Upper lobe of left lung (tissue), 4 donors: ENCODE results near the gene FRYL.

Source experiments
- EP300 ChIP-seq, 4 donors: sonication (generic); formaldehyde crosslinking; IDR thresholded peaks; one replicate each; pipeline ENCODE4 v1.5.1; 2017; ENCODE audit warnings: antibody characterized with exemption in 4 of 4, control low read depth in 2 of 4
- POLR2A ChIP-seq, 4 donors: fragments of 450-650 bp; IDR thresholded peaks; one replicate each; pipeline ENCODE4 v1.5.1; 2016 to 2017; ENCODE audit warnings: antibody characterized with exemption in 4 of 4, mild to moderate bottlenecking in 2 of 4
- POLR2AphosphoS5 ChIP-seq, 2 donors: sonication (generic); formaldehyde crosslinking; IDR thresholded peaks; one replicate each; pipeline ENCODE4 v1.5.1; 2017; ENCODE audit warnings: antibody characterized with exemption in 2 of 2
- TF ChIP-seq, protein P1 (sequence below), 6 experiments: fragments of 450-650 bp in 4 of 6; fragments of 200-600 bp in 2 of 6; sonication (generic) in 2 of 6; IDR thresholded peaks; one replicate each; pipeline ENCODE4 v1.5.1; 2016 to 2019; ENCODE audit warnings: antibody characterized with exemption in 6 of 6

DNA sequence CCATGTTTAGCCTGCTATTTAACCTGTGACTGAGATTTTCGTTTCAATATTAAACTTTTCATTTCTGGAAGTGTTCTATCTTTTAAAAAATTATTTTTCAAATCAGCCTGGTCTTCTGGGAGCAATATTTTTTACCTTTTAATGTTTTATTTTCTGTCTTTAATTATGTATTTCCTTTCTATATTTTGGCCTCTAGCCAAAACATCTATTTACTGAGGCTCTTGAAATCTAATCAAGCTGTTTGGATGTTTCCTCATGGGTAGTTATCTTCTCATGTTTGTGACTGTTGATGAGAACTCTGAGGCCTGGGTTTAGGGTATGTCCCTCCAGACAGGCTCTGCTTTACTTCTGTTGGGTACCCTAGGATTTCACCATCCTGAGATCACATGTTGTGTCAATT, 307.3 kb downstream of the FRYL start:
- TF ChIP-seq POLR2A (IDR thresholded peaks at IDR 0.05) (no peak), POLR2AphosphoS5 (IDR thresholded peaks at IDR 0.05) (no peak), EP300 (IDR thresholded peaks at IDR 0.05) (no peak)
- TF ChIP-seq, protein P1, sequence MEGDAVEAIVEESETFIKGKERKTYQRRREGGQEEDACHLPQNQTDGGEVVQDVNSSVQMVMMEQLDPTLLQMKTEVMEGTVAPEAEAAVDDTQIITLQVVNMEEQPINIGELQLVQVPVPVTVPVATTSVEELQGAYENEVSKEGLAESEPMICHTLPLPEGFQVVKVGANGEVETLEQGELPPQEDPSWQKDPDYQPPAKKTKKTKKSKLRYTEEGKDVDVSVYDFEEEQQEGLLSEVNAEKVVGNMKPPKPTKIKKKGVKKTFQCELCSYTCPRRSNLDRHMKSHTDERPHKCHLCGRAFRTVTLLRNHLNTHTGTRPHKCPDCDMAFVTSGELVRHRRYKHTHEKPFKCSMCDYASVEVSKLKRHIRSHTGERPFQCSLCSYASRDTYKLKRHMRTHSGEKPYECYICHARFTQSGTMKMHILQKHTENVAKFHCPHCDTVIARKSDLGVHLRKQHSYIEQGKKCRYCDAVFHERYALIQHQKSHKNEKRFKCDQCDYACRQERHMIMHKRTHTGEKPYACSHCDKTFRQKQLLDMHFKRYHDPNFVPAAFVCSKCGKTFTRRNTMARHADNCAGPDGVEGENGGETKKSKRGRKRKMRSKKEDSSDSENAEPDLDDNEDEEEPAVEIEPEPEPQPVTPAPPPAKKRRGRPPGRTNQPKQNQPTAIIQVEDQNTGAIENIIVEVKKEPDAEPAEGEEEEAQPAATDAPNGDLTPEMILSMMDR (IDR thresholded peaks at IDR 0.05): no peak
